Neural cell (in vitro differentiated cells): ENCODE results near the gene ZSCAN32. TPM values are rescaled to one million over a fixed set of nuclear protein-coding genes. Genes with fewer than 3 reads are reported as not detected.

Source experiments
- H2AFZ ChIP-seq: fragments of 200-600, 300-800 bp; sonication (generic), shearing (Covaris generic); 2 replicates; pipeline ENCODE4 v1.6.0; 2014; ENCODE audit warnings: low read depth, mild to moderate bottlenecking, antibody characterized with exemption, low read length, moderate library complexity
- H3F3A ChIP-seq: fragments of 200-600 bp; shearing (Covaris generic); 2 replicates; pipeline ENCODE4 v1.6.1; 2016; ENCODE audit warnings: mild to moderate bottlenecking, moderate library complexity, mixed read lengths, antibody characterized with exemption, low read length; ENCODE audit not compliant: insufficient read depth, poor library complexity, severe bottlenecking
- H3K27ac ChIP-seq: fragments of 200-600, 300-800 bp; sonication (generic), shearing (Covaris generic); 2 replicates; pipeline ENCODE4 v1.5.1; 2014; ENCODE audit warnings: mild to moderate bottlenecking, low read length, moderate library complexity
- H3K27me3 ChIP-seq: fragments of 300-800, 200-600 bp; sonication (generic), shearing (Covaris generic); 2 replicates; pipeline ENCODE4 v1.6.0; 2014; ENCODE audit warnings: mild to moderate bottlenecking, low read depth, low read length, moderate library complexity; ENCODE audit not compliant: insufficient read depth
- H3K36me3 ChIP-seq: fragments of 300-800, 200-600 bp; sonication (generic), shearing (Covaris generic); 2 replicates; pipeline ENCODE4 v1.5.1; 2014; ENCODE audit warnings: mild to moderate bottlenecking, antibody characterized with exemption, low read length, moderate library complexity; ENCODE audit not compliant: insufficient read depth
- H3K4me2 ChIP-seq: fragments of 300-800, 200-600 bp; sonication (generic), shearing (Covaris generic); 2 replicates; pipeline ENCODE4 v1.6.0; 2014; ENCODE audit warnings: mild to moderate bottlenecking, low read length
- H3K4me3 ChIP-seq: fragments of 300-800, 200-600 bp; sonication (generic), shearing (Covaris generic); 2 replicates; pipeline ENCODE4 v1.5.1; 2014; ENCODE audit warnings: mild to moderate bottlenecking, low read length, moderate library complexity
- H3K79me2 ChIP-seq: fragments of 200-600 bp; shearing (Covaris generic); replicated peaks from 2 replicates; pipeline ENCODE4 v1.6.0; 2014; ENCODE audit warnings: mild to moderate bottlenecking, low read length, moderate library complexity; ENCODE audit not compliant: insufficient read depth
- H3K9ac ChIP-seq: fragments of 300-800, 200-600 bp; sonication (generic), shearing (Covaris generic); 2 replicates; pipeline ENCODE4 v1.6.1; 2016; ENCODE audit warnings: mild to moderate bottlenecking, low read length, mixed read lengths
- H3K9me2 ChIP-seq: fragments of 200-600 bp; shearing (Covaris generic); 2 replicates; pipeline ENCODE4 v1.6.1; 2016; ENCODE audit warnings: mild to moderate bottlenecking, low read length, mixed read lengths; ENCODE audit not compliant: insufficient read depth
- H3K9me3 ChIP-seq: fragments of 200-600, 300-800 bp; sonication (generic), shearing (Covaris generic); 2 replicates; pipeline ENCODE4 v1.6.1; 2016; ENCODE audit warnings: mild to moderate bottlenecking, mixed run types, low read length, moderate library complexity, mixed read lengths
- H4K20me1 ChIP-seq: fragments of 200-600 bp; shearing (Covaris generic); 2 replicates; pipeline ENCODE4 v1.6.1; 2016; ENCODE audit warnings: mild to moderate bottlenecking, mixed run types; ENCODE audit not compliant: insufficient read depth
- CTCF ChIP-seq: fragments of 450-650 bp; IDR thresholded peaks from 2 replicates; pipeline ENCODE4 v1.5.1; 2014; ENCODE audit warnings: antibody characterized with exemption, mild to moderate bottlenecking, moderate library complexity; ENCODE audit not compliant: poor library complexity, severe bottlenecking
- EP300 ChIP-seq: fragments of 450-650 bp; conservative IDR thresholded peaks from 2 replicates; pipeline ENCODE4 v1.6.1; 2014; ENCODE audit warnings: antibody characterized with exemption, mild to moderate bottlenecking, moderate library complexity; ENCODE audit not compliant: poor library complexity, severe bottlenecking
- EZH2 ChIP-seq: fragments of 200-600, 300-800 bp; shearing (Covaris generic), sonication (generic); IDR thresholded peaks from 2 replicates; pipeline ENCODE4 v1.6.1; 2014; ENCODE audit warnings: antibody characterized with exemption, low read length, borderline replicate concordance, mild to moderate bottlenecking; ENCODE audit not compliant: insufficient read depth, poor library complexity, severe bottlenecking
- MXI1 ChIP-seq: fragments of 450-650 bp; conservative IDR thresholded peaks from 2 replicates; pipeline ENCODE4 v1.6.1; 2014; ENCODE audit warnings: antibody characterized with exemption, mild to moderate bottlenecking; ENCODE audit not compliant: poor library complexity, severe bottlenecking
- POLR2AphosphoS5 ChIP-seq: IDR thresholded peaks from 2 replicates; pipeline ENCODE4 v1.6.1; 2012
- RAD21 ChIP-seq: fragments of 450-650 bp; conservative IDR thresholded peaks from 2 replicates; pipeline ENCODE4 v1.6.1; 2014; ENCODE audit warnings: antibody characterized with exemption, mild to moderate bottlenecking, moderate library complexity
- REST ChIP-seq: IDR thresholded peaks from 2 replicates; pipeline ENCODE4 v1.6.1; 2012; ENCODE audit warnings: borderline replicate concordance
- SMC3 ChIP-seq: fragments of 450-650 bp; conservative IDR thresholded peaks from 2 replicates; pipeline ENCODE4 v1.6.1; 2014; ENCODE audit warnings: antibody characterized with exemption, mild to moderate bottlenecking, moderate library complexity; ENCODE audit not compliant: poor library complexity
- TAF1 ChIP-seq: IDR thresholded peaks from 2 replicates; pipeline ENCODE4 v1.6.1; 2012; ENCODE audit warnings: low read depth
- polyA plus RNA-seq: library from polyadenylated mRNA; depleted of rRNA; stranded (reverse); fragments of >200 nt; gene quantifications from 2 replicates; pipeline ENCODE4 v1.2.3, GENCODE V29; 2014

Gene ZSCAN32
- polyA plus RNA-seq, 1 donor from 2014 or later = 22.0 TPM

- Histone ChIP-seq H3K9me3 (no peaks in the 10 kb centered on the region), H4K20me1 (no peaks in the 10 kb centered on the region), H3K36me3 (no peaks in the 10 kb centered on the region), H3K9ac (no peak overlapping the region), H3K9me2 (no peaks in the 10 kb centered on the region), H3K4me3 (no peak overlapping the region), H3K27me3 (no peaks in the 10 kb centered on the region), H2AFZ (no peak overlapping the region), H3F3A (no peaks in the 10 kb centered on the region), H3K79me2 (no peaks in the 10 kb centered on the region), H3K27ac (no peak overlapping the region), H3K4me2 (no peak overlapping the region)
- TF ChIP-seq REST (no peak), EZH2 (no peak), TAF1 (no peak), MXI1 (no peak), CTCF (no peak), SMC3 (no peak), POLR2AphosphoS5 (no peak), EP300 (no peak), RAD21 (no peak)
Measured at GRCh38 chr16:3362931-3363330, 37.9 kb downstream of the ZSCAN32 start.

GRCh38 chr16:3358871-3359270 is 41.9 kb downstream of the ZSCAN32 start:
- Histone ChIP-seq H3K4me3 (no peak overlapping the region), H3K36me3 (no peaks in the 10 kb centered on the region), H2AFZ (no peak overlapping the region), H3K4me2 (no peak overlapping the region), H3K9ac (no peak overlapping the region), H3F3A (no peaks in the 10 kb centered on the region), H3K27ac (no peak overlapping the region), H3K27me3 (no peaks in the 10 kb centered on the region), H3K9me3 (no peaks in the 10 kb centered on the region), H4K20me1 (no peaks in the 10 kb centered on the region), H3K79me2 (no peaks in the 10 kb centered on the region), H3K9me2 (no peaks in the 10 kb centered on the region)
- no peak for TF ChIP-seq CTCF
- no peak for TF ChIP-seq SMC3
- no peak for TF ChIP-seq RAD21
- TF ChIP-seq MXI1 = no peak
- no peak for TF ChIP-seq EZH2
- no peak for TF ChIP-seq POLR2AphosphoS5
- no peak for TF ChIP-seq TAF1
- TF ChIP-seq EP300 = no peak
- TF ChIP-seq REST = no peak
